Neural crest cell (in vitro differentiated cells): ENCODE data around the gene C2orf49. TPM values are rescaled to one million over a fixed set of nuclear protein-coding genes. Genes with fewer than 3 reads are reported as not detected.
"Not testable (repeated sequence)": the region's sequence is repeated elsewhere in the genome, so short reads cannot be mapped to it uniquely, and the experiment has no call there.

Experiments
- DNase-seq: peaks from one replicate; pipeline ENCODE4 v3.0.0; 2021; ENCODE audit warnings: low read depth, mixed read lengths, low spot score
- H3K27ac Mint-ChIP-seq: one replicate; pipeline ENCODE4 v1.8.0; 2021; ENCODE audit warnings: mild to moderate bottlenecking, mixed read lengths; ENCODE audit not compliant: unreplicated experiment
- H3K27me3 Mint-ChIP-seq: 2 replicates; pipeline ENCODE4 v1.8.0; 2021; ENCODE audit warnings: low read depth, mild to moderate bottlenecking, mixed read lengths
- H3K36me3 Mint-ChIP-seq: 2 replicates; pipeline ENCODE4 v1.8.0; 2021; ENCODE audit warnings: low read depth, mild to moderate bottlenecking, mixed read lengths
- H3K4me1 Mint-ChIP-seq: 2 replicates; pipeline ENCODE4 v1.8.0; 2021; ENCODE audit warnings: mixed read lengths
- H3K4me3 Mint-ChIP-seq: one replicate; pipeline ENCODE4 v1.8.0; 2021; ENCODE audit warnings: mild to moderate bottlenecking, mixed read lengths
- H3K9me3 Mint-ChIP-seq: 2 replicates; pipeline ENCODE4 v1.8.0; 2021; ENCODE audit warnings: mixed read lengths
- CTCF ChIP-seq: fragments of 200-600 bp; sonication (generic); conservative IDR thresholded peaks from 2 replicates; pipeline ENCODE4 v1.5.0; 2021; ENCODE audit warnings: antibody characterized with exemption, mild to moderate bottlenecking
- total RNA-seq: library from RNA; stranded (reverse); gene quantifications from 2 replicates; pipeline ENCODE4 v1.2.1, GENCODE V29; 2021

C2orf49 gene
- total RNA-seq, 1 donor from 2014 or later, result 19.9 TPM

DNA sequence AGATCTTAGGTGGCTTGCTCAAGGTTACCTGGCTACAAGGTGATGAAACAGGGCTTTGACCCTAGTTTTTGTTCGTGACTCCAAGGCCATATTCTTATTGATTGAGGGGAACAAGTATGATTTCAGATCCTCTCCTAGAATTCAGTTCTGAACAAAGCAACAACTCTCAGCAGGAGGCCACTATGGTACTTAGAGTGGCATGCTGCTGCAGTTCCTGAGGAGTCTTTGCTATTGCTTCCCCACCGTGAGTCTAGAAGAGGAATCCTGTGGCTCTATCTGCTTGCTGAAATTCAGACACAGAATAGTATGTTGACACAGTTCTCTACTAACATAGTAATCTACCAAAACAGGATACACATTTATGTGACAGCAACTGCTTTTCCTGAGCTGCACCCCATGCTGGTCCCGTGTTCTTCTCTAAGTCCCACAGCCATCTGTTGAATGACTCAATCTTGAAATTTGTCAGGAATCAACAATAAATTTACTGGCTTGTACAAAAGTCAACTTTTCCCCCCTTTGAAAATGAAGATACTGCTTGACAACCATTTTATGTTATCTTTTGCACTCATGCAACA lies 11.9 kb upstream of the C2orf49 start:
- no peaks in the 10 kb centered on the region for H3K9me3 Mint-ChIP-seq
- H3K4me1 Mint-ChIP-seq, result peaks cover 24% of the 10 kb centered on the region
- H3K36me3 Mint-ChIP-seq, result no peaks in the 10 kb centered on the region
- TF ChIP-seq CTCF, result no peak
- DNase-seq, result no peak
- no peak overlapping the region for H3K27ac Mint-ChIP-seq
- no peaks in the 10 kb centered on the region for H3K27me3 Mint-ChIP-seq
- H3K4me3 Mint-ChIP-seq, result no peak overlapping the region

DNA sequence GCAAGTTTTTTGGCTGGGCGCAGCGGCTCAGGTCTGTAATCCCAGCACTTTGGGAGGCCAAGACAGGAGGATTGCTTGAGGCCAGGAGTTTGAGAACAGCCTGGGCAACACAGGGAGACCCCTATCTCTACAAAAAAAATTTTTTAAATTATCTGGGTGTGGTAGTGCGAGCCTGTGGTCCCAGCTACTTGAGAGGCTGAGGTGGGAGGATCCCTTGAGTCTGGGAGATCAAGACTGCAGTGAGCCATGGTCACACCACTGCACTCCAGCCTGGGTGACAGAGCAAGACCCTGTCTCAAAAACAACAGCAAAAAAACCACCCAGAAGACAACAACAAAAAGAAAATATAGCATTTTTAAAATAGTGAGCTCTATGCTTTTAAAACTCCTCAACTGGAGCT lies 10.1 kb upstream of the C2orf49 start:
- H3K4me1 Mint-ChIP-seq, result peaks cover 25% of the 10 kb centered on the region
- not testable (repeated sequence) for H3K9me3 Mint-ChIP-seq, H3K4me3 Mint-ChIP-seq, H3K27me3 Mint-ChIP-seq, H3K36me3 Mint-ChIP-seq, DNase-seq, H3K27ac Mint-ChIP-seq

- peak overlapping the region; percentile 92 for H3K4me3 Mint-ChIP-seq
- no peaks in the 10 kb centered on the region for H3K36me3 Mint-ChIP-seq
- no peaks in the 10 kb centered on the region for H3K27me3 Mint-ChIP-seq
- no peaks in the 10 kb centered on the region for H3K9me3 Mint-ChIP-seq
- no peak for DNase-seq
- H3K4me1 Mint-ChIP-seq, result peaks cover 25% of the 10 kb centered on the region
- TF ChIP-seq CTCF, result no peak
- no peak overlapping the region for H3K27ac Mint-ChIP-seq
These were observed 9.7 kb upstream of the C2orf49 start for GRCh38 chr2:105327690-105328089.

DNA sequence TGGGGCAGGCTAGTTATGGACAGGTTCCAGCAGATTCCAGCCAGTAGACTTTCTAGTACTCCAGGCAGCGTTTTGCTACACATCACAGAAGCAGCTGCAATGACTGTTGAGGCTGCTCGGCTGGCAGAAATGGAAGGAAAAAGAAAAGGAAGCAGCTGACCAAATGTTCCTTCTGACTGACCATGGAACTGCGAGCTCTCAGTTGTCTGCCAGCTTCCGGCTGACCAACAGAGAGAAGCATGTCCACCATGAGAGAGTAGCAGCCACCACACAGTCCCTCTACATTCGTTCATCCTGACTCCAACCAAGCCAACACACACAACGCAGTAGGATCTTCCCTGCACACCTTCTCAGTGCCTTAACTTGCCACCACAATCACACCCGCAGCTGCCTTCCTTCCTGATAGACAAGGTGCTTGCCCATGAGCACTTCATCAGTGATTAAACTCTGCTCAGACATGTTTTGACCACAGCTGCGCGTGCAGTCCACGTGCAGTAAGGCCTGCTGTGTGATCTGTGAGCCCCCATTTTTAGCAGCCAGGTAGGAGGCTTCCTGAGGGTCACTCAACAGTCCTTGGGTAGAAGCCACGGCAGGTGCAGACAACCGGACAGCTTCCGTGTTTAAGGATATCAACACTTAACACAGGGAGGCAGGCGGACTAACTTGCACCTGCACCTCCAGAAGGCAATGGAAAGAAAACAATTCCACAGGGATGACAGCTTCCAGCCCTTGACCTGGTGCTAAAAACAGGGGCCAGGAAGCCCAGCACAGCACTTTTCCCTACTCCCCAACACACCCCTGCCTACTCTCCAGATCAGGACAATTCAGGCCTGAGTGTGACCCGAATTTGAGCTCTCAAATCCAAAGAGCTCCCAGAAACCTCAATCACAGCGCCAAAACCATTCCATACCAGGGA lies 8.8 kb upstream of the C2orf49 start:
- no peak for DNase-seq
- H3K4me1 Mint-ChIP-seq, result peaks cover 25% of the 10 kb centered on the region
- no peaks in the 10 kb centered on the region for H3K27me3 Mint-ChIP-seq
- no peak overlapping the region for H3K27ac Mint-ChIP-seq
- H3K36me3 Mint-ChIP-seq, result no peaks in the 10 kb centered on the region
- H3K4me3 Mint-ChIP-seq, result peak overlapping the region; percentile 92
- no peaks in the 10 kb centered on the region for H3K9me3 Mint-ChIP-seq
- TF ChIP-seq CTCF, result no peak

- TF ChIP-seq CTCF, result no peak
- H3K36me3 Mint-ChIP-seq, result no peaks in the 10 kb centered on the region
- no peak for DNase-seq
- no peaks in the 10 kb centered on the region for H3K9me3 Mint-ChIP-seq
- peak overlapping the region; percentile 92 for H3K4me3 Mint-ChIP-seq
- peak overlapping the region; percentile 79 for H3K27ac Mint-ChIP-seq
- peaks cover 25% of the 10 kb centered on the region for H3K4me1 Mint-ChIP-seq
- H3K27me3 Mint-ChIP-seq, result no peaks in the 10 kb centered on the region
These were observed 8.2 kb upstream of the C2orf49 start for GRCh38 chr2:105329197-105329554.
